Measurements from ENCODE around the gene WNK4. TPM values are rescaled to one million over a fixed set of nuclear protein-coding genes. Genes with fewer than 3 reads are reported as not detected.

WNK4 gene
- polyA plus RNA-seq, 1 donor from 2014 or later, result 0.10 TPM

- Histone ChIP-seq H3K27me3 (ENCODE audit: insufficient read depth, low read depth, low read length) (no peaks in the 10 kb centered on the region), H3K9me3 (ENCODE audit: low read length) (no peaks in the 10 kb centered on the region), H3K4me3 (ENCODE audit: low read length) (no peak overlapping the region), H3K36me3 (ENCODE audit: insufficient read depth, low read length) (no peaks in the 10 kb centered on the region), H3K4me2 (ENCODE audit: low read length) (no peak overlapping the region), H2AFZ (ENCODE audit: low read depth, low read length) (no peak overlapping the region), H3K79me2 (replicated peaks; ENCODE audit: insufficient read depth, low read length) (no peaks in the 10 kb centered on the region), H3K9me2 (ENCODE audit: insufficient read depth, low read length) (no peaks in the 10 kb centered on the region), H3K27ac (ENCODE audit: low read length) (no peak overlapping the region), H3F3A (ENCODE audit: insufficient read depth, low read length, poor library complexity, severe bottlenecking) (no peaks in the 10 kb centered on the region), H4K20me1 (ENCODE audit: insufficient read depth) (no peaks in the 10 kb centered on the region), H3K9ac (ENCODE audit: low read length) (no peak overlapping the region)
- TF ChIP-seq TAF1 (IDR thresholded peaks at IDR 0.05; ENCODE audit: low read depth), result no peak
- TF ChIP-seq EZH2 (IDR thresholded peaks at IDR 0.05; ENCODE audit: borderline replicate concordance, insufficient read depth, low read length, poor library complexity, severe bottlenecking), result no peak
- no peak for TF ChIP-seq SMC3 (conservative IDR thresholded peaks at IDR 0.05; ENCODE audit: poor library complexity)
- no peak for TF ChIP-seq REST (IDR thresholded peaks at IDR 0.05; ENCODE audit: borderline replicate concordance)
- TF ChIP-seq RAD21 (conservative IDR thresholded peaks at IDR 0.05), result no peak
- no peak for TF ChIP-seq MXI1 (conservative IDR thresholded peaks at IDR 0.05; ENCODE audit: poor library complexity, severe bottlenecking)
- no peak for TF ChIP-seq POLR2AphosphoS5 (IDR thresholded peaks at IDR 0.05)
- TF ChIP-seq EP300 (conservative IDR thresholded peaks at IDR 0.05; ENCODE audit: poor library complexity, severe bottlenecking), result no peak
- TF ChIP-seq, protein P1, sequence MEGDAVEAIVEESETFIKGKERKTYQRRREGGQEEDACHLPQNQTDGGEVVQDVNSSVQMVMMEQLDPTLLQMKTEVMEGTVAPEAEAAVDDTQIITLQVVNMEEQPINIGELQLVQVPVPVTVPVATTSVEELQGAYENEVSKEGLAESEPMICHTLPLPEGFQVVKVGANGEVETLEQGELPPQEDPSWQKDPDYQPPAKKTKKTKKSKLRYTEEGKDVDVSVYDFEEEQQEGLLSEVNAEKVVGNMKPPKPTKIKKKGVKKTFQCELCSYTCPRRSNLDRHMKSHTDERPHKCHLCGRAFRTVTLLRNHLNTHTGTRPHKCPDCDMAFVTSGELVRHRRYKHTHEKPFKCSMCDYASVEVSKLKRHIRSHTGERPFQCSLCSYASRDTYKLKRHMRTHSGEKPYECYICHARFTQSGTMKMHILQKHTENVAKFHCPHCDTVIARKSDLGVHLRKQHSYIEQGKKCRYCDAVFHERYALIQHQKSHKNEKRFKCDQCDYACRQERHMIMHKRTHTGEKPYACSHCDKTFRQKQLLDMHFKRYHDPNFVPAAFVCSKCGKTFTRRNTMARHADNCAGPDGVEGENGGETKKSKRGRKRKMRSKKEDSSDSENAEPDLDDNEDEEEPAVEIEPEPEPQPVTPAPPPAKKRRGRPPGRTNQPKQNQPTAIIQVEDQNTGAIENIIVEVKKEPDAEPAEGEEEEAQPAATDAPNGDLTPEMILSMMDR (IDR thresholded peaks at IDR 0.05; ENCODE audit: poor library complexity, severe bottlenecking), result no peak
Observed at GRCh38 chr17:42751628-42752027, 28.8 kb upstream of the WNK4 start.

DNA sequence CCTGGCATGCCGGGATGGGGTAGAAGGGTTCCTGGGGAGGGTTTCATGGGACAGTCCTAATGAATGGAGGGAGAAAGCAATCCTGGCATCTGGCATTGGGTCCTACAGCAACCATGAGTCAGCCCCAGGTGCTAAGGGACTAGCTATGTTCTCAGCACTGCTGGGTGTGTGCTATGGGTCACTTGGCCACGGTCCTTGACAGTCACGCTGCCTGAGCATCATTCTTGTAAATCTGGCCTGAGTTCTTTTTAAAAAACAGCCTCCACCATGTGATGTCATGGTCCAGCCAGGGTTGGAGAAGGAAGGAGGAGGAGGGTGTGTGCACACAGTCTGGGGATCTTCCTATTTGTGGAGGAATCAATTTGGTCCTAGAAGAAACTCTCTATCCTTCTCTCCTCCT is 25.6 kb upstream of the WNK4 start:
- Histone ChIP-seq H3K9me3 (ENCODE audit: low read length) (no peaks in the 10 kb centered on the region), H3K9ac (ENCODE audit: low read length) (no peak overlapping the region), H3K27me3 (ENCODE audit: insufficient read depth, low read depth, low read length) (peaks cover 7% of the 10 kb centered on the region), H3K9me2 (ENCODE audit: insufficient read depth, low read length) (no peaks in the 10 kb centered on the region), H3K27ac (ENCODE audit: low read length) (no peak overlapping the region), H3K4me2 (ENCODE audit: low read length) (no peak overlapping the region), H2AFZ (ENCODE audit: low read depth, low read length) (no peak overlapping the region), H3K36me3 (ENCODE audit: insufficient read depth, low read length) (no peaks in the 10 kb centered on the region), H3F3A (ENCODE audit: insufficient read depth, low read length, poor library complexity, severe bottlenecking) (no peaks in the 10 kb centered on the region), H3K4me3 (ENCODE audit: low read length) (no peak overlapping the region), H4K20me1 (ENCODE audit: insufficient read depth) (no peaks in the 10 kb centered on the region), H3K79me2 (replicated peaks; ENCODE audit: insufficient read depth, low read length) (no peaks in the 10 kb centered on the region)
- TF ChIP-seq POLR2AphosphoS5 (IDR thresholded peaks at IDR 0.05), result no peak
- TF ChIP-seq RAD21 (conservative IDR thresholded peaks at IDR 0.05), result no peak
- TF ChIP-seq, protein P1 (IDR thresholded peaks at IDR 0.05; ENCODE audit: poor library complexity, severe bottlenecking), result no peak
- no peak for TF ChIP-seq EZH2 (IDR thresholded peaks at IDR 0.05; ENCODE audit: borderline replicate concordance, insufficient read depth, low read length, poor library complexity, severe bottlenecking)
- no peak for TF ChIP-seq REST (IDR thresholded peaks at IDR 0.05; ENCODE audit: borderline replicate concordance)
- no peak for TF ChIP-seq EP300 (conservative IDR thresholded peaks at IDR 0.05; ENCODE audit: poor library complexity, severe bottlenecking)
- no peak for TF ChIP-seq MXI1 (conservative IDR thresholded peaks at IDR 0.05; ENCODE audit: poor library complexity, severe bottlenecking)
- no peak for TF ChIP-seq TAF1 (IDR thresholded peaks at IDR 0.05; ENCODE audit: low read depth)
- no peak for TF ChIP-seq SMC3 (conservative IDR thresholded peaks at IDR 0.05; ENCODE audit: poor library complexity)
